M059J (cell line): ENCODE measurements around the gene ALOX12B. TPM values are rescaled to one million over a fixed set of nuclear protein-coding genes. Genes with fewer than 3 reads are reported as not detected.
"Not testable (repeated sequence)": the region's sequence is repeated elsewhere in the genome, so short reads cannot be mapped to it uniquely, and the experiment has no call there.

Experiments used
- DNase-seq: peaks from one replicate; pipeline ENCODE4 v3.0.0-alpha.2; 2012; ENCODE audit warnings: low read depth
- total RNA-seq: library from RNA; depleted of rRNA; stranded (reverse); fragments of >200 nt; shearing (Covaris generic); gene quantifications from 2 replicates; pipeline ENCODE4 v1.2.3, GENCODE V29; 2014

ALOX12B gene
- total RNA-seq, 1 experiment from 2014 or later: not detected

DNA sequence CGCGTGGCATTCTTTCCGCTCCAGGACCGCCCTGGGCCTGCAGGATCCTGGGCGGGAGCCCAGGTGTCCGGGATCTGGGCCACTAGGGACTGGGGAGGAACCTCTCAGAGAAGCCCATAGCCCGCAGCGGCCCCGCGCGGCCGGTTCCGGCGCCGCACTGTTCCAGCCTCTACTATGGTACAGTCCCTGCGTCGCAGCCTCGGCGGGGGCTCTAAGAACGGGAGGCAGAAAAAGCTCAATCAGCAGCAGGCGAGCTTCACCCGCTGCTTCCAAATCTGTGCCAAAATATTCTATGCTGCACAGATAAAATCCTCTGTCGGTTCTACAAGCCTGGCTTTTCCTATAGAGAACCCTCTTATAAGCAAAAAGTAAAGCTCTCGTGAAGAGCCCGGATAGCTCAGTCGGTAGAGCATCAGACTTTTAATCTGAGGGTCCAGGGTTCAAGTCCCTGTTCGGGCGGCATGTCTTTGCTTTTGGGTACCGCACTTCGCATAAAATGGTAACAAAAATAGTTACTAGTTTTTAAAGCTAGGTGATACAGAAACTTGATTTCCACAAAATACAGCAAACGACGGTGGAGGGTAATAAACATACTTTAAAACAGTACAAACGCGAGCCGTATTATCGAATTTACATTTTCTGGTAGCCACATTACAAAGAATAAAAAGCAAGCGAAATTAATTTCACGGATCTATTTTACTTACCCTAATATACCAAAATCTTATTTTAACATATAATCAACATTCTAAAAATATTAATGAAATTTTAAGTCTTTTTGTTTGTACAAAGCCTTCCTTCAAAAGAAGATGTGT is 31.5 kb upstream of the ALOX12B start:
- DNase-seq: peak; percentile 80

DNA sequence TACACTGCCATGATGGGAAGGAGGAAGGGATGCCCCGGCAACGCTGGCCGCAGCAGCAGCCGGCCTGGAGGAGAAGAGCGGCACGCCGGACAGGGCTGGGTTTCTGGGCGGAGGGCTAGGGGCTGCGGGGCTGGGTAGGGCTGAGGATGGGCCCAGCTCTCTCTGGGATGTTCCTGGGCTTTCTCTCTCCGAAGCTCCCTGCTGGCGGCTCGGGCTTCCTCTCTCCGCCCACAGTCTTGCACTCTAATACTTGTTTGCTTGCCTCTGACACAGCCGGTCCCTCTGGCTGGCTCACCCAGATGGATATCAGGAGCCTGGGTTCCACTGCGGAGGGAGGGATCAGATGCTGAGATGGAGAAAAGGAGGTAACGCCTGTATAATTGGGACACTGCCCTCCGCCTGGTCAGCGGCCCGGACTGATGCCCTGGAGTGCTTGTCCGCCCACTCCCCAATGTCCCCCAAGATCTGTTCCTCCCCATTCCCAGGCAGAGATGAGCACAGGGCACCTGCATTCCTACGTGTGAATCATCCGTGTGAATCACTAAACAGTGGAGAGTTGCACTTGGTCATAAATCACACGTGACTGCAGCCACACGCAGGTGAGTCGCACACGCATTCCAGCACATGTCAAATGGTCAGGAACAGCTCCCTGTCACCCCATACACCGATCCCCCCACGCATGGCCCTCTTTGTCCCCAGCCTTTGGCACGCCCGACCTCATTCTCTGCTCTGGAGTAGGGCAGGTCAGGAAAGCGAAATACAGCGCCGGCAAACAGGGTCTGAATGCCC is 30.7 kb upstream of the ALOX12B start, which contains the start of gene ALOXE3:
ALOXE3 (minus strand) TSS at position 535 of the 789 bp plus-strand sequence; CDS start at position 11, 524 bp downstream.
- peak; percentile 83 for DNase-seq

DNA sequence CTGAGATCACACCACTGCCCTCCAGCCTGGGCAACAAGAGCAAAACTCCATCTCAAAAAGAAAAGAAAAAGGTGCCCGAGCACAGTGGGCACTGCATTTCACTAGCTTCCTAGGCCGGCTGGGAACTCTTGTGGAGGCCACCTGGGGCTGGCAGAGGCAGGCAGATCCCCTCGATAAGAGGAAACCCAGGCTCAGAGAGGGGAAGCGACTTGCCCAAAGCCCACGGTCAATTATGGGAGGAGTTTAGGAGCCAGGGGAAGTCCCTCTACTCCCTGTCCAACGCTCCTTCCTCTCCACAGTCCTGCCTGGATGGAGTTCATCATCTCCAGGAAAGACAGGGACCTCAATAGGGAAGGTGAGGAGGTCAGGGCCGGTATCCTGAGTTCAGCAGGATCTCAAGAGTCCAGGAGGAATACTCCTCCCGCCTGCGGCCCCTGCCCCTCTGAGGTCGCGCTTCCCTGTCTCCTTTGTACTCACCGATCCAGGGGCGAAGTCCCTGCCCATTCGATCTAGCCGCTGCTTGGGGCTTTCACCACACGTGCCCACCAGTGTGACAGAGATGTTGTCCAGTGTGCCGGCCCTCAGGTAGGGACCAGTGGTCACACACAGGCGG is 30.0 kb upstream of the ALOX12B start:
- no peak for DNase-seq

DNA sequence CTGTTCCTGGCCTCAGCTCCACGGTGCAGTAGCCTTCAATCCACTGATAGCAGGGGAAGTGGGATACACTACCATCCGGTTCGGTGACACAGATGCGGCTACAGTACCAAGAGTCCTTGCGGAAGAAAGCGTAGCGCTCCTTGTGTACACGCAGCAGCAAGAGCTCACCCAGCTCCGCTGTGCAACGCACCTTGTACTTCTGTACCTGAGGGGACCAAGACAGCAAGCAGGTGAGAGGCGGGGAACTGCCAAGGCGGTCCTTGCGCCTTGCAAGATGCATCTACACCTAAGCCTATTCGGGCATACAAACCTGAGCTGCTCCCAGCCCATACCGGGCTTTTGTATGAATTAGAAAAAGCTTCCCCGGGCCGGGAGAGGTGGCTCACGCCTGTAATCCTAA is 29.3 kb upstream of the ALOX12B start:
- no peak for DNase-seq

DNA sequence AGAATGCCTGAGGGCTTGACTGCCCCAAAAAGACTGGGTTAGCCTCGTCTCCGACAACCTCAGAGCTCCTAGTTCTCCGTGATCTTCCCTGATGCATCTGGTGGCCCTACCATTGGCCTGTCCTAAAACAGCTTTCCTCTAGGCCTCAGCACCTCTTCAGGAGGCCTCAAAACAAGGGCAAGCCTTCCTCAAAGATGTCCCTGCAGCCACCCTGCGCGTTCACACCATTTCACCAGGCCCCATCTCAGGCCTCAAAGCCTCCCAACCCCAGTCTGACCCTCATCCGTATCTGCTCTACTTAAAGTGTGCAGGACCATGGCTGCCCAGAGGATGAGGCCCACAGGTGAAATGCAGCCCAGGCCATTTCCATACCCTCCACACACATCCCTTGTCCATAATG is 23.4 kb upstream of the ALOX12B start:
- DNase-seq: no peak

DNA sequence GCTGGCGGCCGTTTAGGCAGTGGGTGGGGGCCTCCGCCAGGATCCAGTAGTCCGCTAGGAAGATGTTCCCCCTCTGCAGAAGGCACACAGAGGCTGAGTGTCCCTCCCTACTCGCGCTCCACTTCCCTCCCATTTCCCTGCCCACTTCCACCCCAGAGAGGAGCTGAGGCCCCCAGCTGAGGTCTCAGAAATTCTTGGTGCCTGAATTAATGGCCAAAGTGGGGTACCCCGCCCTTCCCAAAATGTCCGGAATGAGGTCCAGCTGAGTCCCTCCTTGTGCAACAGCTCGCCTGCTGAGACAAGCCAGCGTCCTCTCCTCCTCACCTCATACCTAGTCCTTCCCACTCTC is 22.9 kb upstream of the ALOX12B start:
- DNase-seq: no peak

DNA sequence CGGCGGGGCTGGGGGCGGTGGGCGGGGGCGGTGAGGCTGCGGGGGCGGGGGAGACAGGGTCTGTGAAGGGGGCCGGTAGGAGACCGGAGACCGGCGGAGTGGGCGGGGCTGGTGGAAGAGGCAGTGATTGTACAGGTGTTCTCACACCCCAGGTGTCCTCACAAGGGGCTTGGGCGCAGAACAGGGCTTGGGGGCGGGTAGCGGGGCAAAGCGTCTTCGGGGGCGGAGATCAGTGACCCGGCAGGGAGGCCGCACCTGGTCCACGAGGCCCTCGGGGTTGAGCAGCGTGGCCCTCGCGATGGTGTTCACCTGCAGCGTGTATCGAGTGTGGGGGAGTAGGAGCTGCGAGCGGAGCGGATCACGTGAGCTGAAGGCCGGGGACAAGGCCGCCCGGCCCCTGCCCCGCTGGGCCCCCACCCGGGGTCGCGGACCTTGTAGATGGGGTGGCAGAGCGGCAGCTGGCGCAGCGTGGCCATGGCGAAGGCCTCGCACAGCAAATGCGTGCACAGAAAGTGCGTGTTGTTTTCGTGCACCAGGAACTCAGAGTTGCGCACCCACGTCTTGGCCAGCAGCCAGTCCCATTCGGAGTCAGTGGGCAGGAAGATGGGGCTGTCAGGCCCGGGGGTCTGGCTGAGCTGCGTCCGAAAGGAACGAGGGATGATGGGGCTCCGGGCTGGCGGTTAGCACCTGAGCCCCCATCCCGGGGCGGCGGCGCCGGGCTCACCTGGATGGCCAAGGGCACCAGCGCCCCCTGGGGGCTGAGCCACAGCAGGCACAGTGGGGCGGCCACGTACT is 22.3 kb upstream of the ALOX12B start:
- peak; percentile 19 for DNase-seq

DNA sequence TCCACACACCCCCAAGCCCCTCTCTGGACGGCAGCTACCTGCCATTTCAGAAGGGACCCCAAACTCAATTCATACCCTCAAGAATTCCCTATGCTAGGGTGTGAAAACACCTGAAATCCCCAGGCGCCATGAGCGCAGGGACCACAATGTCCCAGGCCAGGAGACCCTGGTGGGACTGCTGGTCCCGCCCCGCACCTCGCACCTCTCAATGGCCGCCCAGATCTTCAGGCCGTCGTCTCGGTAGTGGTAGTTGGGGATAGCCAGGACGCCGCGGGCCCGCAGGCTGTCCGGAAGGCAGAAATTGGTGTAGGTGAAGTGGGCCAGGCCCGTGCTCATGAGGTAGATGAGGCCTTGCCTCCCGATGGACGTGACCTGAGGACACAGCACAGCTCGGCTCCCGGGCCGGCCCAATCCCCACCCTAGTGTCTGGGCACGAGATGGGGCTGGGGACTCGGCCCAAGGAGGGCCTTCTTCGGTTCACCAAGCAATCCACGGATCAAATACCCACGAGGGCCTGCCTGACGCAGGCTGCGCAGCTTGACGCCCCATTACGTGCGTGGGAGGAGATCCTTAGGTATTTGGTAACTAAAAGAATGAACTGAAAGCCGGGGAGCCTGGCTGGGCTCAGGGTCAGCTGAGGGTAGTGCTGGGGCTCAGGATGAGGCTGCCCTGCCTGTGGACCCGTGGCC is 21.6 kb upstream of the ALOX12B start:
- DNase-seq: no peak

DNA sequence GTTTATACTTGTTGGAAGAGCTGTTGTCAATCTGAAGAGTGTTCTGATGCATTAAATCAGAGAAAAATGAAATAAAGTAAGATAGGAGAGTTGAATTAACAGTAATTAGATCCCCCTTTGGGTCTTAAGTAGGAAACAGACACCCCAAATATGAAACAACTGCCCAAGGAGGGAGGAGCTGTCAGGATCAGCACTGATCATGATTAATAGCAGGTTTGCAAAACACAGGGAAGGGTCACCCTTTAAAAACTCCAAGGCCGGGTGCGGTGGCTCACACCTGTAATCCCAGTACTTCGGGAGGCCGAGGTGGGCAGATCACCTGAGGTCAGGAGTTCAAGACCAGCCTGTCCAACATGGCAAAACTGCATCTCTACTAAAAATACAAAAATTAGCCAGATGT is 19.5 kb upstream of the ALOX12B start:
- DNase-seq: not testable (repeated sequence)

DNA sequence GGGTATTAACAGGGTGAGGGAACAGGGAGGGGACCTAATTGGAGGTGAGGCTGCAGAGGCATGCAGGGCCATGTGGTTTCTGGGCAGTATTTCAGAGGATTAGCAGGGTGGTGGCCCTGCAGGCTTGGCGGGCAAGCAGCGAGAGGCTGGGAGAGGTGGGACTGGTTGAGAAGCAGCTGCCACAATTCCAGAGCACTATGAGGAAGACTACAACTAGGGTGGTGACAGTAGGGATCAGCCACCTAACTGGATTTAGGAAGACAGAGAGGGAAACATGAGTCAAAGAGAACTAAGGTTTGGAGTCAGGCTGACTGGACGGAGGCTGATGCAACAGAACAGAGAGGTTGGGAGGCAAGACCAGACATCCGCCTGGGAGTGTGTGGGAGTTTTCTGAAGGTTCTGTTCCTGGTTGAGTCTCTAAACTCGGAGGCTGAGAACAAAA is 18.5 kb upstream of the ALOX12B start:
- DNase-seq: no peak

DNA sequence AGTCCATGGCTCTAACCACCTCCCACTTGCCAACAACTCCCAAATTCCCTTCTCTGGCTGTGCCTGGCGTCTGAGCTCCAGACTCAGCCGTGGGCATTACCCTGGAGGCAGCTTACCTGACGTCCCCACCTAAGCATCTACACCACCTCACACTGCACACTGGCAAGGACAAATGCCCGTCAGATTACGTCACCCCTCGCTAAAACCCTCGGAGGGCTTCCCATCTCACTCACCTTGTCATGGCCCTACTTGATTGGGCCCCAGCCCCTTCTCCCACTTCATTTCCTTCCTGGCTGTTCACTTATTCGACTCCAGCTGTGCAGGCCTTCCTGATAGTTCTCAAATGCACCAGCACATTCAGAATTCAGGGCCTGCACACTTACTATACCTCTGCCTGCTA is 17.4 kb upstream of the ALOX12B start:
- DNase-seq: no peak

DNA sequence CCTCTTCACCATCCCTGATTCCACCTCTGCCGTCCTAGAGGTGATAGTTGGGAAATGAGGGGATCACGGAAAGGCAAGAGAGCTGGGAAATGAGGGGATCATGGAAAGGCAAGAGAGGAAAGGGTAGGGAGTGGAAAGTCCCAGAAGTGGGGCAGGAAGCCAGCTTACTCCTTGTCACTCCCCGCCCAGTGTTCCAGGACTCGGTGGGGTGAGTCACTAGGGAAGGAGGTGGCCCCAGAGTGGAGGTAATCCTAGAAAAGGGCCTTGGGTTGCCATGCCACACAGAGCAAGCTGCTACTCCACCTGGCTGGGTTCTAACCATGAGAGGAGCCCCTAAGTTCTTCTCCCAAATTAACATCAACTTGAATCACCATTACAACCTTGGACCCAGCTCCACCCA is 16.0 kb upstream of the ALOX12B start:
- peak; percentile 59 for DNase-seq

DNA sequence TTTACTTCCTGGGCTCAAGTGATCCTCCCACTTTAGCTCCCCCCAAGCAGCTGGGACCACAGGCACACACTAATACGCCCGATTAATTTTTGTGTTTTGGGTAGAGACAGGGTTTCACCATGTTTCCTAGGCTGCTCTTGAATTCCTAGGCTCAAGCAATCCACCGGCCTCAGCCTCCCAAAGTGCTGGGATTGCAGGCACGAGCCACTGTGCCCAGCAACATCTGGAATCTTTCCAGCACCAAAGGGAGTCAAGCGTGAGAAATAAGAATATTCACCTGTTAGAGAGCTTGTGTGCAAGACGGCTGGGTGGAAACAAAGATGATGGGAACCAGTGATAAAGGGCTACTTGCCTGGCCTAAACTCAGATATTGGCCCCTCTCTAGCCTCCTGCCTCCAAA is 14.2 kb upstream of the ALOX12B start:
- DNase-seq: no peak

DNA sequence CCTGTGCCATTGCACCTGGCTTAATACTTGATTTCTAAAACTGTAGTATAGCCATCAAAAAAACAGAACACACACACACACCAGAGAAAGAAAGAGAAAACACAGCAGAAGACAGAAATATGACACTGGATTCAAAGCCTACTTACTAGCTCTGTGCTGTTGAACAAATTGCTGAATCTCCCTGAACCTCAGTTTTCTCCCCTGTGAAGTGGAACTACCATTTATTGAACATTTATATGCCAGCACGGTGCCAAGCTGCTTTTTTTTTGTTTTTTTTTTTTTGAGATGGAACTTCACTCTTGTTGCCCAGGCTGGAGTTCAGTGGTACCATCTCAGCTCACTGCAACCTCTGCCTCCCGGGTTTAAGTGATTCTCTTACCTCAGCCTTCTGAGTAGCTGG is 13.2 kb upstream of the ALOX12B start:
- DNase-seq: no peak

DNA sequence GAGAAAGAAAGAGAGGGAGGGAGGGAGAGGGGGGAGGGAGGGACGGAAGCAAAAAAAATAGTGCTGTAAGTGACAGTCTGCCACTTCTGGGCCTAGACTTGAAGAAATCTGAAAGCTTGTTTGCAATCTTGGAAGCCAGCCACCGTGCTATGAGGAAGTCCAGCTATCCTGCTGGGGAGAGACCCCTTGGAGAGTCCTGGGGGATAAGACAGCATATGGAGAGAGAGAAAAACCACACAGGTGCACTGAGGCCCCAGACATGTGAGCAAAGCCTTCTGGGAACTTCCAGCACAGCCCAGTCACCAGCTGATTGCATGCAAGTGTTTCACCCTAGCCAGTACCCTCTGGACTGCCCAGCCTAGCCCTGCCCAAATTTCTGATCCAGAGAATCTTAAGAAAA is 12.6 kb upstream of the ALOX12B start:
- no peak for DNase-seq

DNA sequence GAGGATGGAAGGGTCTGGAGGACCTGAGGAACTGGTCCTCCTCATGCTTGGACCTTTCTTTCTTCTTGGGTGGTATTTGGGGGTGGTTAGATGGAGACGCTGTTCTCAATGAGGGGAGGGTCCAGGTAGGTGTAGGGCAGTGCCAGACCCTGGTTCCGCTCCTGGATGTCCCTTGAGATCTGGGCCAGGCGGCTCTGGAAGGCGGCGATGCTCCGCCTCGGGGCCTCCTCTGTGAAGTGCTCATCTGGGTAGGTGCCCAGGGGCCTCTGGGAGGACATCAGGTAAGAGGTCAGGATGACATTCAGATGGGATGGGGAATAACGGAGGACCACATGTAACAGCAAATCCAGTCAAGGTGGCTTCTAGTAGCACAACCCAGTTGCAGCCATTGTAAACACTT is 9.0 kb upstream of the ALOX12B start:
- no peak for DNase-seq

DNA sequence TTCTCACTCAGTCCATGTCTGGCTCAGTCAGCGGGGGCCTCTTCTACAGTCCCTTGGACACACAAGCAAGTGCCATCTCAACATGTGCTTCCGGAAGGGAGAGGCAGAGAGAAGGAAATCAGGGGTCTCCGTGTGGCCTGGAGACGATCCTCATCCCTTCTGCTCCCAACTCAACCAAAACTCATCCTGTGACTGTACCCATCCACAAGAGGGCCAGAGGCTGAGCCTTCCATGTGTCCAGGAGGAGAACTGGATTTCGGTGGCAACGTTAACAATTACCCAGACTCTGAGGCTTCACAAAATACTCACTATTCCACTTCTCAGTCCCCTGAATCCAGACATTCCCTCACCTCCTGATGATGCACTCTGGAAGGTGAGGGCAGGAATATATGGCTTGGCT is 7.8 kb upstream of the ALOX12B start:
- DNase-seq: no peak

DNA sequence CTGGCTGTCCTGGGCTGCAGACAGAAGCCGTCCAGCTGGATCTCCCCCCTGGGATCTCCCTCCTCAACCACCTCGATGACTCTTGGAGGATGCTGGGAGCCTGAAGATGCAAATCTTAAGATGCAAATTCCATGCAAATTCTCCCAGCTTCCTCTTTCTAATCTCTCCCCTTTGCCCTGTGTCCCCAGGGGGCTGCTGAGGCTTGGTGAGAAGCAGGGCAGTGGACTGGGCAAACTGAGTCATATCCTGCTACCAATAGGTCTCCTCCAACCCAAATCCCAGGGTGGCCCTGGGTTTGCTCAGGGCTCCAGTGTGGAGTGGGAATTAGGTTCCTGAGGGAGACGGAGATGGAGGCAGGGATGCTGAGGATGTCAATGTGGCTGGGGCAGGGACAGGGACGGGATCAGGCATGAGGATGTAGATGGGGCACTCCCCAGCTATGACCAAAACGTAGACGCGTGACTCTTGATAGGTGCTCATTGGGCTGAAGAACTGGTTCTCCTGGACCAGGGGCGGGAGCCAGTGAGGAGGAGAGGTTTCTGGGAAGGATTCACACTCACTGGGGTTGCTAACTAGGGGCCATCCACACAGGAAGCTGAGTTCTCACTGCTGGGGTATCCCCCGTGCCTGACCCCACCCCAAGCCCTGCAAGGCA is 3.6 kb upstream of the ALOX12B start:
- DNase-seq: no peak

DNA sequence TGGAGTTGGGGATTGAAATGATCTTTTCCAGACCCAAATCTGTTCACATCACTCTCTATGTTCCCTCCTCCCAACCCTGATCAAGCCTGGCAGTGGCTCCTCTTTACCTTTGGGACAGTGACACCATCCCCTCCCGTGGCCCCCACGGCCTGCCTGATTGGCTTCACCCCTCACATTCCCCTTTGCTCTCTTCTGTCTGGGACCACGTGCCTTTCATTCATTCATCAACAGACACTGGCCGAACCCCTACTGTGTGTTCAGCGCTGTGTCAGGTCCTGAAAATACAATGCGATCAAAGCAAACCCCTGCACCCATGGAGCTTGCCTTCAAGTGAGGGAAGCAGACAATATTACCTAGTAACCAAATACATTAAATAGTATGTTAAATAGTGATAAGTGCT is 2.2 kb upstream of the ALOX12B start:
- no peak for DNase-seq

DNA sequence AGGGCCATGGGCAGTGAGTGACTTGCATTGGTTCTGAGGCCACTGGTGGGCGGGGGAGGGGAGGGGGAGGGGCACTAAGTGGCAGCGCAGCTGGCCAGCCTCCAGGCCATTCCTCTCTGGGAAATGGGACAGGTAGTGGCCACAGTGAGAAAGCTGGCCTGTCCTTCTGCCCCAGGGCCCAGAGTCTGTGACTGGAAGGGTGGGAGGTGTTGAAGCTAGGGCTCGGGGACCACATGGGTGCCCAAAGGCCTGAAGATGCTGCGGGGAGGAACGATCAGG is 375 bp upstream of the ALOX12B start:
- no peak for DNase-seq

DNA sequence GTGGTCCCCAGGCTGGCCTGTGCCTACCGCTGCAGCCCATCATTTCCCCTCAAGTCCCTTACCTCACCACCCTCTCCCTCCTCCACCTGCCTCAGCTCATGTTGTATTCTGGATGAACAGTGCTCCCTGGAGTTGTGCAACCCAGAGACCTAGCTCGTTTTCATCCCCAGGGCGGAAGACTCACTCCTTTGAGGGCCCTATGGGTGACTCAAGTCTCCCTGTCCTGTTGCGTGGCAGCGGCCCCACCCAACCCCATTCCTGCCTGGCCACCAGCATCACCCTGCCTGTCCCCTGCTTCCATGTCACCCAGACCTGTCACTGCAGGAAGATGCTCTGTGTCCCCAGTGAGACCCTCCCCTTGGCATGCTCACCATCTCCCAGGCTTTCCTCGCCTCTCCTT is 3.3 kb downstream of the ALOX12B start:
- no peak for DNase-seq
